ENCODE measurements around the gene MYO7A.

MYO7A gene

GRCh38 chr11:77158041-77158695, 30.1 kb downstream of the MYO7A start:
- H3K4me2 ChIP-seq (ENCODE audit: low read depth, low read length, poor library complexity, severe bottlenecking) = no peak overlapping the region
- H3K27me3 ChIP-seq (ENCODE audit: insufficient read depth, low read length, poor library complexity, severe bottlenecking) = no peaks in the 10 kb centered on the region
- no peak overlapping the region for H3K4me3 ChIP-seq (ENCODE audit: low read length, poor library complexity, severe bottlenecking)
- H3F3A ChIP-seq (ENCODE audit: low read depth) = no peaks in the 10 kb centered on the region
- TF ChIP-seq EZH2phosphoT487 (IDR thresholded peaks at IDR 0.05; ENCODE audit: borderline replicate concordance) = no peak
- TF ChIP-seq CTCF (conservative IDR thresholded peaks at IDR 0.05; ENCODE audit: low read length) = no peak
- no peaks in the 10 kb centered on the region for H3K79me2 ChIP-seq (ENCODE audit: insufficient read depth, low read length)
- H2AFZ ChIP-seq (ENCODE audit: low read length) = no peak overlapping the region
- no peaks in the 10 kb centered on the region for H3K9me2 ChIP-seq (replicated peaks; ENCODE audit: low read depth, low read length)
- H3K4me1 ChIP-seq (ENCODE audit: insufficient read depth, low read length, poor library complexity, severe bottlenecking) = peaks cover 31% of the 10 kb centered on the region
- H3K9me3 ChIP-seq (ENCODE audit: insufficient read depth, low read depth, low read length) = no peaks in the 10 kb centered on the region
- H3K9ac ChIP-seq (ENCODE audit: low read depth, low read length, poor library complexity, severe bottlenecking) = no peak overlapping the region
- no peaks in the 10 kb centered on the region for H4K20me1 ChIP-seq (ENCODE audit: insufficient read depth, low read length, poor library complexity, severe bottlenecking)
- H3K36me3 ChIP-seq (ENCODE audit: insufficient read depth, low read length) = no peaks in the 10 kb centered on the region

GRCh38 chr11:77159219-77159936, 31.3 kb downstream of the MYO7A start:
- H4K20me1 ChIP-seq (ENCODE audit: insufficient read depth, low read length, poor library complexity, severe bottlenecking) = no peaks in the 10 kb centered on the region
- no peak for TF ChIP-seq CTCF (conservative IDR thresholded peaks at IDR 0.05; ENCODE audit: low read length)
- TF ChIP-seq EZH2phosphoT487 (IDR thresholded peaks at IDR 0.05; ENCODE audit: borderline replicate concordance) = no peak
- H3K4me2 ChIP-seq (ENCODE audit: low read depth, low read length, poor library complexity, severe bottlenecking) = no peak overlapping the region
- H2AFZ ChIP-seq (ENCODE audit: low read length) = no peak overlapping the region
- H3K4me3 ChIP-seq (ENCODE audit: low read length, poor library complexity, severe bottlenecking) = no peak overlapping the region
- H3K36me3 ChIP-seq (ENCODE audit: insufficient read depth, low read length) = no peaks in the 10 kb centered on the region
- no peaks in the 10 kb centered on the region for H3K27me3 ChIP-seq (ENCODE audit: insufficient read depth, low read length, poor library complexity, severe bottlenecking)
- no peaks in the 10 kb centered on the region for H3K9me3 ChIP-seq (ENCODE audit: insufficient read depth, low read depth, low read length)
- no peaks in the 10 kb centered on the region for H3F3A ChIP-seq (ENCODE audit: low read depth)
- peaks cover 19% of the 10 kb centered on the region for H3K4me1 ChIP-seq (ENCODE audit: insufficient read depth, low read length, poor library complexity, severe bottlenecking)
- no peaks in the 10 kb centered on the region for H3K79me2 ChIP-seq (ENCODE audit: insufficient read depth, low read length)
- no peaks in the 10 kb centered on the region for H3K9me2 ChIP-seq (replicated peaks; ENCODE audit: low read depth, low read length)
- no peak overlapping the region for H3K9ac ChIP-seq (ENCODE audit: low read depth, low read length, poor library complexity, severe bottlenecking)

DNA sequence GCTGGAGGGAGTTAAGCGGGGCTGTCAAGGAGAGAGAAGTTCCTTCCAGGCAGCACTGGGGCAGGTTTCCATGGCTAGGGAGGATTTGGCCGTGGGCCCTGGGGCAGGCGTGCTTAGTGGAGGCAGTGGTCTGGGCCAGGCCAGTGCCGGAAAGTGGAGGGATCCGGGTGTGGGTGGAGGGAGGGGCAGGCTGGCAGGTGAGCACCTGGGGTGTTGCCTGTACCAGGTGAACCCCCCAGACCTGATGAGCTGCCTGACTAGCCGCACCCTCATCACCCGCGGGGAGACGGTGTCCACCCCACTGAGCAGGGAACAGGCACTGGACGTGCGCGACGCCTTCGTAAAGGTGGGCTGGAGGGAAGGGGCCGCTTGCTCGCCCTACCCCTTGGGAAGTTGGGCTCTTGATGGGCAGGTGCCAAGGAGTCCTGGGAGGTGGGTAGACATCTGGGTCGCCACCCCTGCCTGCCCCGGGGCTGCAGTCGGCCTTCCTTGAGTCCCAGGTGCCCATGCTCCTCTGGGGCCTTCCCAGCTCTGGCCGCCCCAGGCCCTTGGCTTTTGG, 32.0 kb downstream of the MYO7A start:
- Histone ChIP-seq H3K9me3 (ENCODE audit: insufficient read depth, low read depth, low read length) (no peaks in the 10 kb centered on the region), H2AFZ (ENCODE audit: low read length) (no peak overlapping the region), H3K27me3 (ENCODE audit: insufficient read depth, low read length, poor library complexity, severe bottlenecking) (no peaks in the 10 kb centered on the region), H3K4me2 (ENCODE audit: low read depth, low read length, poor library complexity, severe bottlenecking) (no peak overlapping the region), H3F3A (ENCODE audit: low read depth) (no peaks in the 10 kb centered on the region), H3K9me2 (replicated peaks; ENCODE audit: low read depth, low read length) (no peaks in the 10 kb centered on the region), H4K20me1 (ENCODE audit: insufficient read depth, low read length, poor library complexity, severe bottlenecking) (no peaks in the 10 kb centered on the region), H3K4me3 (ENCODE audit: low read length, poor library complexity, severe bottlenecking) (no peak overlapping the region), H3K36me3 (ENCODE audit: insufficient read depth, low read length) (no peaks in the 10 kb centered on the region), H3K9ac (ENCODE audit: low read depth, low read length, poor library complexity, severe bottlenecking) (no peak overlapping the region), H3K79me2 (ENCODE audit: insufficient read depth, low read length) (no peaks in the 10 kb centered on the region), H3K4me1 (ENCODE audit: insufficient read depth, low read length, poor library complexity, severe bottlenecking) (peaks cover 13% of the 10 kb centered on the region)
- TF ChIP-seq EZH2phosphoT487 (IDR thresholded peaks at IDR 0.05; ENCODE audit: borderline replicate concordance) = no peak
- TF ChIP-seq CTCF (conservative IDR thresholded peaks at IDR 0.05; ENCODE audit: low read length) = no peak

Measured in Loucy (cell line).